IMR-90 (cell line): Measurements from ENCODE around the gene TNFRSF9. TPM values are rescaled to one million over a fixed set of nuclear protein-coding genes. Genes with fewer than 3 reads are reported as not detected.
A peak's percentile ranks its signal among the peaks of the same experiment; 100 is the strongest.

Experiments
- ATAC-seq: fragments of 200-7000 bp; cut with Tn5 transposase; 2 replicates; pipeline ENCODE4 v1.9.1; 2020; ENCODE audit warnings: low read depth, mild to moderate bottlenecking, moderate library complexity
- BruUV-seq: library from RNA; stranded (reverse); fragments of 400-500 nt; replicated peaks from 2 replicates; lab custom pipeline; 2021; lab: Mats Ljungman, UMichigan
- CTCF ChIA-PET: fragments of 300-600 bp; formaldehyde crosslinking; extraction: SDS; loops from one replicate; lab custom pipeline; 2021; ENCODE audit warnings: antibody characterized with exemption; lab: Yijun Ruan, JAX
- POLR2A ChIA-PET: fragments of 300-600 bp; sonication (Branson Sonifier 250); formaldehyde crosslinking; loops from one replicate; lab custom pipeline; 2022; ENCODE audit warnings: antibody characterized with exemption; ENCODE audit not compliant: unreplicated experiment; lab: Charles Lee
- DNase-seq: peaks from one replicate; pipeline ENCODE4 v3.0.0; 2013
- H2AFZ ChIP-seq: replicated peaks from 2 replicates; pipeline ENCODE3; 2013; ENCODE audit warnings: low read length, mild to moderate bottlenecking; ENCODE audit not compliant: poor library complexity
- H2AK5ac ChIP-seq: 2 replicates; pipeline ENCODE4 v1.6.1; 2013; ENCODE audit warnings: low read depth, low read length, inconsistent platforms
- H2AK9ac ChIP-seq: replicated peaks from 2 replicates; pipeline ENCODE3; 2013; ENCODE audit warnings: mild to moderate bottlenecking, low read depth, low read length, moderate library complexity; ENCODE audit not compliant: poor library complexity
- H2BK120ac ChIP-seq: 2 replicates; pipeline ENCODE4 v1.6.1; 2013; ENCODE audit warnings: low read depth, low read length, inconsistent platforms
- H2BK15ac ChIP-seq: 3 replicates; pipeline ENCODE4 v1.6.1; 2013; ENCODE audit warnings: low read depth, low read length, inconsistent platforms
- H2BK20ac ChIP-seq: 2 replicates; pipeline ENCODE4 v1.6.1; 2013; ENCODE audit warnings: low read depth, mild to moderate bottlenecking, inconsistent platforms, low read length, moderate library complexity
- H2BK5ac ChIP-seq: 2 replicates; pipeline ENCODE4 v1.6.1; 2013; ENCODE audit warnings: mild to moderate bottlenecking, low read depth, low read length, inconsistent platforms; ENCODE audit not compliant: poor library complexity, severe bottlenecking
- H3K14ac ChIP-seq: replicated peaks from 2 replicates; pipeline ENCODE4 v1.6.1; 2013; ENCODE audit warnings: low read depth, low read length, inconsistent platforms
- H3K18ac ChIP-seq: 2 replicates; pipeline ENCODE4 v1.6.1; 2013; ENCODE audit warnings: low read depth, low read length, control low read depth
- H3K23ac ChIP-seq: 2 replicates; pipeline ENCODE4 v1.6.1; 2013; ENCODE audit warnings: low read depth, low read length, inconsistent platforms
- H3K27ac ChIP-seq: 2 replicates; pipeline ENCODE4 v1.5.1; 2013; ENCODE audit warnings: mild to moderate bottlenecking, control low read depth, low read length; ENCODE audit not compliant: insufficient read depth
- H3K27me3 ChIP-seq: 2 replicates; pipeline ENCODE4 v1.6.1; 2013; ENCODE audit warnings: low read length; ENCODE audit not compliant: control insufficient read depth, insufficient read depth
- H3K36me3 ChIP-seq: 2 replicates; pipeline ENCODE4 v1.6.1; 2013; ENCODE audit warnings: low read length, mixed read lengths; ENCODE audit not compliant: control insufficient read depth, insufficient read depth
- H3K4ac ChIP-seq: 2 replicates; pipeline ENCODE4 v1.6.1; 2013; ENCODE audit warnings: low read depth, low read length, inconsistent platforms
- H3K4me1 ChIP-seq: 2 replicates; pipeline ENCODE4 v1.6.1; 2013; ENCODE audit warnings: low read length, mixed read lengths; ENCODE audit not compliant: control insufficient read depth, insufficient read depth
- H3K4me2 ChIP-seq: 2 replicates; pipeline ENCODE4 v1.6.1; 2013; ENCODE audit warnings: low read depth, mild to moderate bottlenecking, control low read depth, low read length, moderate library complexity
- H3K4me3 ChIP-seq: 2 replicates; pipeline ENCODE4 v1.5.1; 2013; ENCODE audit warnings: low read depth, mild to moderate bottlenecking, control low read depth, low read length, moderate library complexity; ENCODE audit not compliant: insufficient read depth
- H3K56ac ChIP-seq: 2 replicates; pipeline ENCODE4 v1.6.1; 2013; ENCODE audit warnings: low read length, inconsistent platforms; ENCODE audit not compliant: insufficient read depth; ENCODE audit errors: extremely low read depth
- H3K79me1 ChIP-seq, 2 experiments: 2 replicates each; pipeline ENCODE4 v1.6.1; 2013; ENCODE audit warnings: low read length in 2 of 2, inconsistent platforms in 1 of 2, low read depth in 1 of 2
- H3K9ac ChIP-seq: 2 replicates; pipeline ENCODE4 v1.6.1; 2013; ENCODE audit warnings: low read depth, low read length, control low read depth
- H3K9me1 ChIP-seq: 2 replicates; pipeline ENCODE4 v1.6.1; 2013; ENCODE audit warnings: low read length, inconsistent platforms; ENCODE audit not compliant: insufficient read depth
- H3K9me3 ChIP-seq: 2 replicates; pipeline ENCODE4 v1.6.1; 2013; ENCODE audit warnings: low read length; ENCODE audit not compliant: control insufficient read depth, insufficient read depth
- H4K20me1 ChIP-seq: 2 replicates; pipeline ENCODE4 v1.6.1; 2013; ENCODE audit warnings: low read length, inconsistent platforms; ENCODE audit not compliant: insufficient read depth
- H4K5ac ChIP-seq: 2 replicates; pipeline ENCODE4 v1.6.1; 2013; ENCODE audit warnings: mild to moderate bottlenecking, low read depth, low read length, control low read depth
- H4K8ac ChIP-seq, 2 experiments: 2 replicates each; pipeline ENCODE4 v1.6.1; 2013; ENCODE audit warnings: low read depth in 2 of 2, low read length in 2 of 2, control low read depth in 1 of 2, inconsistent platforms in 1 of 2
- H4K91ac ChIP-seq: 2 replicates; pipeline ENCODE4 v1.6.1; 2013; ENCODE audit warnings: low read depth, low read length, inconsistent platforms; ENCODE audit not compliant: insufficient read depth
- BHLHE40 ChIP-seq: fragments of 150-350 bp; IDR thresholded peaks from 2 replicates; pipeline ENCODE4 v1.6.1; 2016; ENCODE audit warnings: mild to moderate bottlenecking, low read depth, low read length
- CHD1 ChIP-seq: IDR thresholded peaks from 2 replicates; pipeline ENCODE4 v1.6.1; 2012; ENCODE audit warnings: low read depth, low read length, improper control_type of control experiment
- FOS ChIP-seq: fragments of 150-350 bp; IDR thresholded peaks from 2 replicates; pipeline ENCODE4 v1.6.1; 2016; ENCODE audit warnings: low read depth, low read length
- MAFK ChIP-seq: IDR thresholded peaks from 2 replicates; pipeline ENCODE4 v1.6.1; 2012; ENCODE audit warnings: low read depth, low read length, improper control_type of control experiment
- MAZ ChIP-seq: IDR thresholded peaks from 2 replicates; pipeline ENCODE4 v1.6.1; 2012; ENCODE audit warnings: low read depth, mild to moderate bottlenecking, low read length, improper control_type of control experiment, moderate library complexity, borderline replicate concordance
- NFE2L2 ChIP-seq: fragments of 150-350 bp; IDR thresholded peaks from 2 replicates; pipeline ENCODE4 v1.6.1; 2016; ENCODE audit warnings: low read depth, mild to moderate bottlenecking, low read length
- POLR2A ChIP-seq: IDR thresholded peaks from 2 replicates; pipeline ENCODE4 v1.6.1; 2012; ENCODE audit warnings: mild to moderate bottlenecking, low read depth, low read length
- WGBS, 2 experiments: methylation state at CpG; one replicate each; pipeline versions ENCODE4 v1.1.5 to v1.1.7; 2013; ENCODE audit warnings: missing lambda C conversion rate in 2 of 2; ENCODE audit not compliant: insufficient read length in 1 of 2; ENCODE audit errors: extremely low coverage in 2 of 2; 5-methylcytosine and 5-hydroxymethylcytosine counted together
- dilution Hi-C: fragments of 300-500 bp; cut with HindIII; formaldehyde crosslinking; loops from one replicate; pipeline ENCODE4 v1.14.3; 2018; ENCODE audit warnings: low sequenced_read_pairs; ENCODE audit not compliant: unreplicated experiment
- in situ Hi-C: fragments of 300-500 bp; cut with MboI; formaldehyde crosslinking; loops from 3 replicates; pipeline ENCODE4 v1.14.3; 2019; ENCODE audit warnings: low sequenced_read_pairs, inconsistent platforms, mixed read lengths
- intact Hi-C: fragments of 100-400 bp; cut with micrococcal nuclease; formaldehyde crosslinking; loops from 2 replicates; pipeline ENCODE4 v1.10.0; 2022
- polyA plus RNA-seq, 3 experiments: library from polyadenylated mRNA; depleted of rRNA; stranded (reverse); fragments of >200 nt; gene quantifications; 2 replicates each; pipeline ENCODE4 v1.2.3, GENCODE V29; 2012; ENCODE audit warnings: low replicate concordance in 1 of 3
- total RNA-seq: library from RNA; depleted of rRNA; stranded (reverse); fragments of >200 nt; gene quantifications from 2 replicates; pipeline ENCODE4 v1.2.3, GENCODE V29; 2012
- TF ChIP-seq, protein P1 (sequence below): fragments of 150-350 bp; IDR thresholded peaks from 2 replicates; pipeline ENCODE4 v1.6.1; 2017; ENCODE audit warnings: mild to moderate bottlenecking, antibody characterized with exemption, low read length, low read depth
- TF ChIP-seq, protein P2 (sequence below): fragments of 150-350 bp; IDR thresholded peaks from 2 replicates; pipeline ENCODE4 v1.6.1; 2016; ENCODE audit warnings: low read depth, mild to moderate bottlenecking, low read length, moderate library complexity, borderline replicate concordance
- TF ChIP-seq, protein P3 (sequence below): conservative IDR thresholded peaks from 2 replicates; pipeline ENCODE4 v1.5.1; 2012; ENCODE audit warnings: mild to moderate bottlenecking, low read depth, low read length, improper control_type of control experiment

The TNFRSF9 gene
- total and polyA plus RNA-seq, 2 of the 4 experiments (the other 2 are of a cell fraction), result 0.43 to 0.72 TPM

DNA sequence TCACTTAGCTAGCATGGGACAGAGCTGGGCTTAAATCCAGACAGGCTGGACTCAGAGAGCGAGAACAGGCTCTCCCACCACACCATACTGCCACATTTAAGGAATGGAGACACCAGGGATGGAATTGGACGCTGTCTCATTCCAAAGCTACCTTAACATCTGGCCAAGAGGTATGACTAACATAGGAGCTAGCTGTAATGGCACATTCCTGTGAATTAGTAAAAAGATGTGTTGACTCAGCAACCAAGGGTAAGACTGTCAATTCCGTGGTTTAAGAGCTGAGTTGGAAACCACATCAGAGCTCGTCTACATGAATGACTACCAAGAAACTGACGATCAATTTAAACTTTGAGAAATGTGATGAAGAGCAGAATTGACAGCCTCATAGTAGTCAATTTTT is 8.3 kb upstream of the TNFRSF9 start:
- H3K4me1 ChIP-seq, result peaks cover 2% of the 10 kb centered on the region; the same call in 1 of the 2 replicates
- H3K14ac ChIP-seq, result no peak overlapping the region
- H4K5ac ChIP-seq, result no peak overlapping the region
- no CpG with 5 or more reads among the region's 5 CpGs for WGBS, 2 experiments
- H2BK120ac ChIP-seq, result no peak overlapping the region
- no peaks in the 10 kb centered on the region for H3K79me1 ChIP-seq
- no peak overlapping the region for H2BK5ac ChIP-seq
- no peak overlapping the region for H2BK15ac ChIP-seq
- H4K20me1 ChIP-seq, result no peaks in the 10 kb centered on the region
- no peak overlapping the region for H3K23ac ChIP-seq
- ATAC-seq (peak; percentile 82), DNase-seq (peak; percentile 87)
- no peak overlapping the region for H4K8ac ChIP-seq
- ChIA-PET POLR2A (no interaction called here), CTCF (interaction anchor here (0.5 to 1.1 kb wide), 2 partner anchors 33 to 1204 kb away, joined by 3 to 5 read pairs; no protein-coding TSS in a partner anchor)
- no peaks in the 10 kb centered on the region for H3K9me3 ChIP-seq
- dilution Hi-C loops, result no loop called here
- H3K4me2 ChIP-seq, result no peak overlapping the region
- H4K91ac ChIP-seq, result no peak overlapping the region
- H2BK20ac ChIP-seq, result no peak overlapping the region
- no peak overlapping the region for H2AK9ac ChIP-seq
- peak; percentile 87 for TF ChIP-seq MAFK
- TF ChIP-seq, protein P1, sequence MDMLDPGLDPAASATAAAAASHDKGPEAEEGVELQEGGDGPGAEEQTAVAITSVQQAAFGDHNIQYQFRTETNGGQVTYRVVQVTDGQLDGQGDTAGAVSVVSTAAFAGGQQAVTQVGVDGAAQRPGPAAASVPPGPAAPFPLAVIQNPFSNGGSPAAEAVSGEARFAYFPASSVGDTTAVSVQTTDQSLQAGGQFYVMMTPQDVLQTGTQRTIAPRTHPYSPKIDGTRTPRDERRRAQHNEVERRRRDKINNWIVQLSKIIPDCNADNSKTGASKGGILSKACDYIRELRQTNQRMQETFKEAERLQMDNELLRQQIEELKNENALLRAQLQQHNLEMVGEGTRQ, result no peak
- 0 out of 2 replicates have a peak, but pooled peaks have one; percentile 26 for TF ChIP-seq FOS
- TF ChIP-seq, protein P2, sequence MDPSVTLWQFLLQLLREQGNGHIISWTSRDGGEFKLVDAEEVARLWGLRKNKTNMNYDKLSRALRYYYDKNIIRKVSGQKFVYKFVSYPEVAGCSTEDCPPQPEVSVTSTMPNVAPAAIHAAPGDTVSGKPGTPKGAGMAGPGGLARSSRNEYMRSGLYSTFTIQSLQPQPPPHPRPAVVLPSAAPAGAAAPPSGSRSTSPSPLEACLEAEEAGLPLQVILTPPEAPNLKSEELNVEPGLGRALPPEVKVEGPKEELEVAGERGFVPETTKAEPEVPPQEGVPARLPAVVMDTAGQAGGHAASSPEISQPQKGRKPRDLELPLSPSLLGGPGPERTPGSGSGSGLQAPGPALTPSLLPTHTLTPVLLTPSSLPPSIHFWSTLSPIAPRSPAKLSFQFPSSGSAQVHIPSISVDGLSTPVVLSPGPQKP, result no peak
- no peak for TF ChIP-seq BHLHE40
- TF ChIP-seq MAZ, result no peak
- TF ChIP-seq NFE2L2, result no peak
- TF ChIP-seq CHD1, result no peak
- TF ChIP-seq POLR2A, result no peak
- TF ChIP-seq, protein P3, sequence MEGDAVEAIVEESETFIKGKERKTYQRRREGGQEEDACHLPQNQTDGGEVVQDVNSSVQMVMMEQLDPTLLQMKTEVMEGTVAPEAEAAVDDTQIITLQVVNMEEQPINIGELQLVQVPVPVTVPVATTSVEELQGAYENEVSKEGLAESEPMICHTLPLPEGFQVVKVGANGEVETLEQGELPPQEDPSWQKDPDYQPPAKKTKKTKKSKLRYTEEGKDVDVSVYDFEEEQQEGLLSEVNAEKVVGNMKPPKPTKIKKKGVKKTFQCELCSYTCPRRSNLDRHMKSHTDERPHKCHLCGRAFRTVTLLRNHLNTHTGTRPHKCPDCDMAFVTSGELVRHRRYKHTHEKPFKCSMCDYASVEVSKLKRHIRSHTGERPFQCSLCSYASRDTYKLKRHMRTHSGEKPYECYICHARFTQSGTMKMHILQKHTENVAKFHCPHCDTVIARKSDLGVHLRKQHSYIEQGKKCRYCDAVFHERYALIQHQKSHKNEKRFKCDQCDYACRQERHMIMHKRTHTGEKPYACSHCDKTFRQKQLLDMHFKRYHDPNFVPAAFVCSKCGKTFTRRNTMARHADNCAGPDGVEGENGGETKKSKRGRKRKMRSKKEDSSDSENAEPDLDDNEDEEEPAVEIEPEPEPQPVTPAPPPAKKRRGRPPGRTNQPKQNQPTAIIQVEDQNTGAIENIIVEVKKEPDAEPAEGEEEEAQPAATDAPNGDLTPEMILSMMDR, result no peak
- no peaks in the 10 kb centered on the region for H3K9me1 ChIP-seq
- intact Hi-C loops, result no loop called here
- no TSS peak for BruUV-seq
- H3K27ac ChIP-seq, result no peak overlapping the region
- H2AFZ ChIP-seq, result no peak overlapping the region
- no peak overlapping the region for H3K56ac ChIP-seq
- no peaks in the 10 kb centered on the region for H3K36me3 ChIP-seq
- in situ Hi-C loops, result no loop called here
- H2AK5ac ChIP-seq, result no peak overlapping the region
- no peak overlapping the region for H3K4me3 ChIP-seq
- H3K27me3 ChIP-seq, result no peaks in the 10 kb centered on the region; the same call in 1 of the 2 replicates
- H3K18ac ChIP-seq, result no peak overlapping the region
- no peak overlapping the region for H3K4ac ChIP-seq
- H3K9ac ChIP-seq, result no peak overlapping the region
